ENCODE data around the gene NCKAP5. TPM values are rescaled to one million over a fixed set of nuclear protein-coding genes. Genes with fewer than 3 reads are reported as not detected.

The NCKAP5 gene
- total and polyA plus RNA-seq, 2 of the 8 experiments (the other 6 are each of a cell fraction or from before 2014, with no cell fraction given) = 0.27 to 0.86 TPM

DNA sequence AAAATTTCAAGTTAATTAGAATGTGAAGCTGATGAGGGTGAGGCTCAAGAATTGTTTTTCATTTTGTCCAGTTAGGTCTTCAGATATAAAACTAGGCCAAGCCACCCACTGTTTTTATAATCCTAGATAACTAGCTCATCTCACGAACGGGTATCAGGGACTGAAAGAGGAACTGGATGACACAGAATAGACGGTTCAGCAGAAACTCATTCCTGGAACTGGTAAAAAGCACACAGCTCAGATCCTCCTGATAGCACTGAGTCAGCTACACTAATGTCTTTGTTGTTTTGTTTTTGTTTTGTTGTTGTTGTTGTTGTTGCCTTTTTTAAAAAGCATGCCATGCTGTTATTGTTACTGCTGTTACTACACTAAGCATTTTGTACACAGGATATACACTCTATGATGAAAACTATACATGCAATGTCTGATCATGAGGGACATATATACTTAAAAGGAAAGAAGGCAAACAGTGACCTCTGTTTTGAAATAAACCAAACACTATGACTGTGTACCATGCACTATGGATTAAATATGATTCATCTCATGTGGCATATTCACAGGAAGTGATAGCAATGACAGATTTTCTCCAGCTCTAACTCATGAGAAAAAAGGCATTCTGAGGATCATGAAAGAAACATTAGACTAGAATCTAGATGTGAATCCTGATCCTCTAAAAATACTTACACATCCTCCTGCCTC is 437.6 kb downstream of the NCKAP5 start (continued):
- TF ChIP-seq, protein P1, sequence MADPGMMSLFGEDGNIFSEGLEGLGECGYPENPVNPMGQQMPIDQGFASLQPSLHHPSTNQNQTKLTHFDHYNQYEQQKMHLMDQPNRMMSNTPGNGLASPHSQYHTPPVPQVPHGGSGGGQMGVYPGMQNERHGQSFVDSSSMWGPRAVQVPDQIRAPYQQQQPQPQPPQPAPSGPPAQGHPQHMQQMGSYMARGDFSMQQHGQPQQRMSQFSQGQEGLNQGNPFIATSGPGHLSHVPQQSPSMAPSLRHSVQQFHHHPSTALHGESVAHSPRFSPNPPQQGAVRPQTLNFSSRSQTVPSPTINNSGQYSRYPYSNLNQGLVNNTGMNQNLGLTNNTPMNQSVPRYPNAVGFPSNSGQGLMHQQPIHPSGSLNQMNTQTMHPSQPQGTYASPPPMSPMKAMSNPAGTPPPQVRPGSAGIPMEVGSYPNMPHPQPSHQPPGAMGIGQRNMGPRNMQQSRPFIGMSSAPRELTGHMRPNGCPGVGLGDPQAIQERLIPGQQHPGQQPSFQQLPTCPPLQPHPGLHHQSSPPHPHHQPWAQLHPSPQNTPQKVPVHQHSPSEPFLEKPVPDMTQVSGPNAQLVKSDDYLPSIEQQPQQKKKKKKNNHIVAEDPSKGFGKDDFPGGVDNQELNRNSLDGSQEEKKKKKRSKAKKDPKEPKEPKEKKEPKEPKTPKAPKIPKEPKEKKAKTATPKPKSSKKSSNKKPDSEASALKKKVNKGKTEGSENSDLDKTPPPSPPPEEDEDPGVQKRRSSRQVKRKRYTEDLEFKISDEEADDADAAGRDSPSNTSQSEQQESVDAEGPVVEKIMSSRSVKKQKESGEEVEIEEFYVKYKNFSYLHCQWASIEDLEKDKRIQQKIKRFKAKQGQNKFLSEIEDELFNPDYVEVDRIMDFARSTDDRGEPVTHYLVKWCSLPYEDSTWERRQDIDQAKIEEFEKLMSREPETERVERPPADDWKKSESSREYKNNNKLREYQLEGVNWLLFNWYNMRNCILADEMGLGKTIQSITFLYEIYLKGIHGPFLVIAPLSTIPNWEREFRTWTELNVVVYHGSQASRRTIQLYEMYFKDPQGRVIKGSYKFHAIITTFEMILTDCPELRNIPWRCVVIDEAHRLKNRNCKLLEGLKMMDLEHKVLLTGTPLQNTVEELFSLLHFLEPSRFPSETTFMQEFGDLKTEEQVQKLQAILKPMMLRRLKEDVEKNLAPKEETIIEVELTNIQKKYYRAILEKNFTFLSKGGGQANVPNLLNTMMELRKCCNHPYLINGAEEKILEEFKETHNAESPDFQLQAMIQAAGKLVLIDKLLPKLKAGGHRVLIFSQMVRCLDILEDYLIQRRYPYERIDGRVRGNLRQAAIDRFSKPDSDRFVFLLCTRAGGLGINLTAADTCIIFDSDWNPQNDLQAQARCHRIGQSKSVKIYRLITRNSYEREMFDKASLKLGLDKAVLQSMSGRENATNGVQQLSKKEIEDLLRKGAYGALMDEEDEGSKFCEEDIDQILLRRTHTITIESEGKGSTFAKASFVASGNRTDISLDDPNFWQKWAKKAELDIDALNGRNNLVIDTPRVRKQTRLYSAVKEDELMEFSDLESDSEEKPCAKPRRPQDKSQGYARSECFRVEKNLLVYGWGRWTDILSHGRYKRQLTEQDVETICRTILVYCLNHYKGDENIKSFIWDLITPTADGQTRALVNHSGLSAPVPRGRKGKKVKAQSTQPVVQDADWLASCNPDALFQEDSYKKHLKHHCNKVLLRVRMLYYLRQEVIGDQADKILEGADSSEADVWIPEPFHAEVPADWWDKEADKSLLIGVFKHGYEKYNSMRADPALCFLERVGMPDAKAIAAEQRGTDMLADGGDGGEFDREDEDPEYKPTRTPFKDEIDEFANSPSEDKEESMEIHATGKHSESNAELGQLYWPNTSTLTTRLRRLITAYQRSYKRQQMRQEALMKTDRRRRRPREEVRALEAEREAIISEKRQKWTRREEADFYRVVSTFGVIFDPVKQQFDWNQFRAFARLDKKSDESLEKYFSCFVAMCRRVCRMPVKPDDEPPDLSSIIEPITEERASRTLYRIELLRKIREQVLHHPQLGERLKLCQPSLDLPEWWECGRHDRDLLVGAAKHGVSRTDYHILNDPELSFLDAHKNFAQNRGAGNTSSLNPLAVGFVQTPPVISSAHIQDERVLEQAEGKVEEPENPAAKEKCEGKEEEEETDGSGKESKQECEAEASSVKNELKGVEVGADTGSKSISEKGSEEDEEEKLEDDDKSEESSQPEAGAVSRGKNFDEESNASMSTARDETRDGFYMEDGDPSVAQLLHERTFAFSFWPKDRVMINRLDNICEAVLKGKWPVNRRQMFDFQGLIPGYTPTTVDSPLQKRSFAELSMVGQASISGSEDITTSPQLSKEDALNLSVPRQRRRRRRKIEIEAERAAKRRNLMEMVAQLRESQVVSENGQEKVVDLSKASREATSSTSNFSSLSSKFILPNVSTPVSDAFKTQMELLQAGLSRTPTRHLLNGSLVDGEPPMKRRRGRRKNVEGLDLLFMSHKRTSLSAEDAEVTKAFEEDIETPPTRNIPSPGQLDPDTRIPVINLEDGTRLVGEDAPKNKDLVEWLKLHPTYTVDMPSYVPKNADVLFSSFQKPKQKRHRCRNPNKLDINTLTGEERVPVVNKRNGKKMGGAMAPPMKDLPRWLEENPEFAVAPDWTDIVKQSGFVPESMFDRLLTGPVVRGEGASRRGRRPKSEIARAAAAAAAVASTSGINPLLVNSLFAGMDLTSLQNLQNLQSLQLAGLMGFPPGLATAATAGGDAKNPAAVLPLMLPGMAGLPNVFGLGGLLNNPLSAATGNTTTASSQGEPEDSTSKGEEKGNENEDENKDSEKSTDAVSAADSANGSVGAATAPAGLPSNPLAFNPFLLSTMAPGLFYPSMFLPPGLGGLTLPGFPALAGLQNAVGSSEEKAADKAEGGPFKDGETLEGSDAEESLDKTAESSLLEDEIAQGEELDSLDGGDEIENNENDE (IDR thresholded peaks at IDR 0.05; ENCODE audit: insufficient replicate concordance, low read length) = no peak
- TF ChIP-seq BCL11A (IDR thresholded peaks at IDR 0.05; ENCODE audit: low read depth in 2 of 2, low read length in 2 of 2) = no peak
- TF ChIP-seq RFX5 (IDR thresholded peaks at IDR 0.05; ENCODE audit: borderline replicate concordance, low read depth, low read length) = no peak
